CD4-positive, alpha-beta T cell treated with Interleukin-6 at 100 ng/mL for 8 hours (primary cell): ENCODE results near the gene NMBR.
"Not testable (repeated sequence)": the region's sequence is repeated elsewhere in the genome, so short reads cannot be mapped to it uniquely, and the experiment has no call there.

Source experiments
- DNase-seq: peaks from one replicate; pipeline ENCODE4 v3.0.0-alpha.2; 2020; ENCODE audit warnings: mixed read lengths, low spot score

NMBR gene

GRCh38 chr6:142146828-142147662 lies at the start of gene NMBR, which contains the start of gene VTA1:
Gene NMBR, minus strand, starts transcription at chr6:142147122. Its CDS starts 58,464 bp downstream, at chr6:142088658.
Gene VTA1, plus strand, starts transcription at chr6:142147263. Its CDS starts 25 bp downstream, at chr6:142147288.
- peak; percentile 97 for DNase-seq

DNA sequence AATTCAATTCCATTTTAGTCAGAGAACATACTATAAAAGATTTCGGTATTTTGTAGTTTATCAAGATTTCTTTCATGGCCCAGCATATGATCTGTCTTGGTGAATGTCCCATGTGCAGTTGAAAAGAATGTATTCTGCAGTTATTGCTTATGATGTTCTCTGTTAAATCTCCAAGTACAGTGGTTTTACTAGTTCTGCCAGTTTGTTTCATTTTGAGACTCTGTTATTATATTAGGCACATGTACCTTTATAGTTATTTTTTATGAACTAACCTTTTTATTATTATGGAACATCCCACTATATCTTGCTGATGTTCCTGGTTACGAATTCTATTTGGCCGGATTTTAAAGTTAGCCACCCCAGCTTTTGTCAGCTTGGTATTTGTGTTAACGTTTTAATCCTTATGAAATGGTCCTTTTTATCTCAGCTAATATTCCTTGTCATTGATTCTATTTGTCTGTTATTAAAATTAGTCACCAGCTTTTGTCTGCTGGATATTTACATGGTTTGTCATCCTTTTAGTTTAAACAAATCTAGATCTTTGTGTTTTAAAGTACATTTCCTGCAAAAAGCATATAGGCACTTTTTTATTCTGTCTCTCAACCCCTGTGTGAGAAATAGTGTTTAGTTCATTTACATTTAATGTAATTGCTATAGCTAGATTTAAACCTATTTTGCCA lies 49.1 kb upstream of the NMBR start:
- DNase-seq: no peak

GRCh38 chr6:142193621-142194020 lies 46.7 kb upstream of the NMBR start:
- DNase-seq: no peak

DNA sequence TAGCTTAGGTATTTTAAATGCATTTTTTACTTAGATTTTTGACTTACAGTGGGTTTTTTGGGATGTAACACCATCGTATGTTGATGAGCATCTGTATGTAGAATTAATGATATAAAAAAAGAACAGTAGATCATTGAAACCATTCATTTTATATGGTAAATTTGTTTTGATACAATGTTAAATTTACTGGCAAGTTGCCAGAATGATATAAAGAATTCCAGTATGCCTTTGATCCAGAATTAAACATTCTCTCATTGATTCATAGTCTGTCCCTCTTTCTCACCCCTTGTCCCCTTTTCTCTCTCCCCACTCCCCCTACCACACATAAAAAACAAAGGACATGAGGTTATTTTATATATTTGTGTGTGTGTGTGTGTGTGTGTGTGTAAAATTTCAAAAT lies 45.4 kb upstream of the NMBR start:
- no peak for DNase-seq

GRCh38 chr6:142189057-142189456 lies 42.1 kb upstream of the NMBR start:
- DNase-seq: no peak

DNA sequence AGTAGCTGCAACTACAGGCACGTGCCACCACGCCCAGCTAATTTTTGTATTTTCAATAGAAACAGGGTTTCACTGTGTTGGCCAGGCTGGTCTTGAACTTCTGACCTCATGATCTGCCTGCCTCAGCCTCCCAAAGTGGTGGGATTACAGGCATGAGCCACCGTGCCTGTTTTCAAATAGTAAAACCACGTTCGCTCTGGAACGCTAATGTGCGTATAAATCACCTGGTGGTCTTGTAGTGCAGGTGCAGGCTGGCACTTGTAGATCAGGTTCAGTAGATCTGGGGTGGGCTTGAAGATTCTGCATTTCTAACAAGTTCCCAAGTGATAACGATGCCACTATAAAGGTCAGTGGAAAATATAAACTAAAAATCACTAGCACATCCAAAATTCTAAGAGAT lies 41.4 kb upstream of the NMBR start:
- not testable (repeated sequence) for DNase-seq

DNA sequence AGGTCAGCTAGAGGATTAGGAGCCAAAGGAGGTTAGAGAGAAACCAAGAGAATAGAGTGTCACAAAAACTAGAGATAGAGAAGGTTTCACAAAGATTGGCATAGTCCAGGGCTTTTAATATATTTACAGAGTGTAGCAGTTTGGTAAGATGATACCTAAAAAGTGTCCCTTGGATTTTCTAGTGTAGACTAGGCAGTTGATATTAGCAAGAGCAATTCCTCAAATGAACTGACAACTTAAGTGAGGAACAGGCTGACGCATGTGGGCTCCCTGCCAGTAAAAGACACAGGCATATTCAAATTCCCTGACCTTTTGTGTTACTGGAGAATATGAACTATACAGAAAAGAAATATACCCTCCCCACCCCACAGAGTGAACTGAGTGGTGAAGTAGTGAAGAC lies 40.3 kb upstream of the NMBR start:
- DNase-seq: no peak

GRCh38 chr6:142185641-142186040 lies 38.7 kb upstream of the NMBR start:
- no peak for DNase-seq

DNA sequence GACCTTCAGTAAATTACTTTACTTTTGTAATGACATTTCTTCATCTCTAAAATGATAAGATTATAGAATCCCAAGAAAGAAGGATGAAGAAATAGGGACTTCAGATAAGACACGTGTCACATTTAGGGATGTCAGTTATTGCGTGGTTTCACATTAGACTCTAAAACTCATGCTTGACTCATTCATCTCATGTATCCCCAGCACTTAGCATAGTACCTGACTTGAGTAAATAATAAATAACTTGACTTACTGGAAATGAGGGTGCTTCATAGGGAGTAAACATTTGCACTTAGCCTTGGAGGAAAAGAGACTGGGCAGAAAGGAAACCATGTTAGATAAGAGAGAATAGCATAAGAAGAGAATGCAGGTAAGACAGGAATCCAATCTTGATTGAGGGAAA lies 37.4 kb upstream of the NMBR start:
- no peak for DNase-seq

GRCh38 chr6:142183351-142183750 lies 36.4 kb upstream of the NMBR start:
- DNase-seq: no peak

- DNase-seq: no peak
These were observed 35.1 kb upstream of the NMBR start for GRCh38 chr6:142182004-142182403.

GRCh38 chr6:142178129-142178528 lies 31.2 kb upstream of the NMBR start:
- no peak for DNase-seq

DNA sequence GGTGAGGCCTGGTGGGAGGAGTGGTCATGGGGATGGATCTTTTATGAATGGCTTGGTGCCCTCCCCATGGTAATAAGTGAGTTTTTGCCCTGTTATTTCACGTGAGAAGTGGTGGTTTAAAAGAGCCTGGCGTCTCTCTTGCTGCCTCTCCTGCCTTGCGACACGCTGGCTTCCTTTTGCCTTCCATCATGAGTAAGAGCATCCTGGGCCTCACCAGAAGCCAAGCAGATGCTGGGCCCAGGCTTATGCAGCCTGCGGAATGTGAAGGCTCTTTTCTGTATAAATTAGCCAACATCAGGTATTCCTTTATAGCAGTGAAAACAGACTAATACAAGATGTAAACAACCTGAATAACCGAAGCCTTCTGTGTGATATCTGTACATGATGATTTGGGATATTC lies 27.8 kb upstream of the NMBR start:
- DNase-seq: no peak

GRCh38 chr6:142173980-142174379 lies 27.1 kb upstream of the NMBR start:
- DNase-seq: no peak

- no peak for DNase-seq
These were observed 25.8 kb upstream of the NMBR start for GRCh38 chr6:142172758-142173157.

GRCh38 chr6:142171351-142171750 lies 24.4 kb upstream of the NMBR start:
- no peak for DNase-seq

GRCh38 chr6:142167486-142167885 lies 20.6 kb upstream of the NMBR start:
- no peak for DNase-seq

- DNase-seq: no peak
These were observed 20.1 kb upstream of the NMBR start for GRCh38 chr6:142167071-142167470.

- no peak for DNase-seq
These were observed 18.3 kb upstream of the NMBR start for GRCh38 chr6:142165227-142165626.

GRCh38 chr6:142162780-142163179 lies 15.9 kb upstream of the NMBR start:
- DNase-seq: no peak

GRCh38 chr6:142156758-142157068 lies 9.8 kb upstream of the NMBR start:
- DNase-seq: not testable (repeated sequence)

- peak; percentile 9 for DNase-seq
These were observed 9.2 kb upstream of the NMBR start for GRCh38 chr6:142155895-142156757.

DNA sequence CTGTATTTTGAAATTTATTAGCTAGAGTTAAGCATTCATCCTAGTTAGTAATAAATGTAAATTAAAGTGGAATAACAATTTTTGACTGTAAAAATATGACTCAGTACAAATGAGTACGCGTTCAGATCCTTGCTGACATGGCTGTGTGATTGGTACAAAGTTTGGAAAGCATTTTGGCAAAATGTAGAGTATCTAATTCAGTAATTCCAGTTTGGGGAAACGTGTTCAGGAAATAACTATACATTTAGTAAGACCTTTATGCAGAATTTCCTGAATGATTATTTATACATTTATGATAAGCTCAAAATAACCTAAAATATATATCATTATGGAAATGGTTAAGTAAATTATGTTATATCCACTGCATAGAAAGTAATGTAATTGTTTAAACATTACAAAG lies 8.2 kb upstream of the NMBR start:
- DNase-seq: no peak
